Measurements from ENCODE around the gene PODNL1. TPM values are rescaled to one million over a fixed set of nuclear protein-coding genes. Genes with fewer than 3 reads are reported as not detected.

PODNL1 gene
- total and polyA plus RNA-seq, 10 of the 15 experiments (the other 5 are each of a cell fraction or from before 2014, with no cell fraction given) = 0.04 to 0.44 TPM; not detected in 8

GRCh38 chr19:13964776-13965175 is 26.6 kb upstream of the PODNL1 start (continued):
- TF ChIP-seq BCL3 (IDR thresholded peaks at IDR 0.05; ENCODE audit: borderline replicate concordance, insufficient read depth, low read depth, low read length, poor library complexity, severe bottlenecking) = no peak
- TF ChIP-seq RELA (IDR thresholded peaks at IDR 0.05; ENCODE audit: borderline replicate concordance, partially characterized antibody) = no peak
- no peak for TF ChIP-seq NKRF (conservative IDR thresholded peaks at IDR 0.05)
- TF ChIP-seq MTA3 (IDR thresholded peaks at IDR 0.05; ENCODE audit: borderline replicate concordance, low read length) = no peak
- TF ChIP-seq POU2F2 (IDR thresholded peaks at IDR 0.05; ENCODE audit: borderline replicate concordance, low read depth, low read length) = no peak
- TF ChIP-seq SREBF1 (IDR thresholded peaks at IDR 0.05; ENCODE audit: low read length) = no peak
- no peak for TF ChIP-seq ZNF274 (IDR thresholded peaks at IDR 0.05; ENCODE audit: insufficient read depth, insufficient read length)
- no peak for TF ChIP-seq ZNF592 (IDR thresholded peaks at IDR 0.05)
- no peak for TF ChIP-seq STAT1 (conservative IDR thresholded peaks at IDR 0.05)
- TF ChIP-seq MLLT1 (IDR thresholded peaks at IDR 0.05) = no peak
